Activated CD4-positive, alpha-beta T cell treated with anti-CD3 and anti-CD28 coated beads for 4 hours (primary cell): ENCODE measurements around the gene SEC14L5.
"Not testable (repeated sequence)": the region's sequence is repeated elsewhere in the genome, so short reads cannot be mapped to it uniquely, and the experiment has no call there.

Experiments used
- DNase-seq, 2 donors: peaks; one replicate each; pipeline ENCODE4 v3.0.0-alpha.2; 2020

Gene SEC14L5

DNA sequence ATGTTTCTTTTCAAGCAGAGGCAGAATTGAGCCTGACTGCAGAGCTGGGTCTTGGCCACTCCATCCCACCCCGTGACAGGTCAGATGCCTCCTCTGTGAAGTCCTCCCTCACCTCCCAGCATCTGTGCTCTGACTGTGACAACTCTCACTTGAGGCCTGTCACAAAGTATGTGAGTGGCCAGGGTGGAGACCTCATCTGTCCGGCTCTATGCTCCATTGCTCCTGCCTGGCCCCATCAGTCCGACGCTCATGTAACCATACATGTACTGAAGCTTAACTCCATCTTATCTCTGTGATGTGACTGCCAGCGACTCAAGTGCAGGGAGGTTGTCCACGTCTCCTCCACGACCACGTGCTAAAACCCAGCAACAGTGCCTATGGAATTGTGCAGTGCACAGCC lies 24.7 kb upstream of the SEC14L5 start:
- no peak for DNase-seq

DNA sequence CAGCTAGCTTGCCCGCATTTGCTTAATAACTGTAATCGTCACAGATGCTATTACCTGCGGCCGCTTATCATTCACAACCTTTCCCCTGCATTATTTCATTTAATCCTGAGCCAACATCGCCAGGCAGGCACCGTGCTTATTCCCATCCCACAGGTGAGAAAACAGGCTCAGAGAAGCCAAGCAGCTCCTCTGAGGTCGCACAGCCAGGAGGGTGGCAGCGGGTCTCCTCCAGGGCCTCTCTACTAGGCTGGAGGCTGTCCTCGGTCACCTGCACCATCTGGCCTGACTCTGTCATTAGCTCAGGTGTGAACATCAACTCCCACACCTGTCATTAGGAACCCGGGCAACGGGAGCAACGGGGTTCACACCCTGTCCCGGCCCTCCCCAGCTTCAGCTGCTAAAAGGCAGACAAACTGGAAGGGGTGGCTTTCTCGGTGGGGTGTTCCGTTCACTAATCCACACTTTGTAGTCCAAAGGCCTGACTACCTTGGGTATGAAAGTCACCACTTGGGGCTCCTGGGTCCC lies 24.2 kb upstream of the SEC14L5 start:
- no peak for DNase-seq

DNA sequence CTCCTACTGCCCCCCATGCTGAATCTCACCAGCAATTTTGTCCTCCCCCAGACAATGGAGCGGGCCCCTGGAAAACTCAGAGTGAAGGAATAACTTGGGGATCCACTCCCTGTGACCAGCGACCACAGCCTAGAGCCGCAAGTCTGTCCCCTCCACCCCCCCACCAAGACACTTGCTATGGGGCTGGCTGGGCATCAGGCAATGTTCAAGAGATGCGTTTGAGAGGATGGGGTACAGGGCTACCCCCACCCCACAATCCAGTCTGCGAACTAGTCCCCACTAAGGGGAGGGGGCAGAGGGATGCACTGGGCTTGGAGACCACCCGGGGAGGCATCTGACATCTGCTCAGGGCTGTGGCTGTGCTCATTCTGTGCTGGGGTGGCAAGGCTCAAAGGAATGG lies 23.5 kb upstream of the SEC14L5 start:
- DNase-seq: no peak

DNA sequence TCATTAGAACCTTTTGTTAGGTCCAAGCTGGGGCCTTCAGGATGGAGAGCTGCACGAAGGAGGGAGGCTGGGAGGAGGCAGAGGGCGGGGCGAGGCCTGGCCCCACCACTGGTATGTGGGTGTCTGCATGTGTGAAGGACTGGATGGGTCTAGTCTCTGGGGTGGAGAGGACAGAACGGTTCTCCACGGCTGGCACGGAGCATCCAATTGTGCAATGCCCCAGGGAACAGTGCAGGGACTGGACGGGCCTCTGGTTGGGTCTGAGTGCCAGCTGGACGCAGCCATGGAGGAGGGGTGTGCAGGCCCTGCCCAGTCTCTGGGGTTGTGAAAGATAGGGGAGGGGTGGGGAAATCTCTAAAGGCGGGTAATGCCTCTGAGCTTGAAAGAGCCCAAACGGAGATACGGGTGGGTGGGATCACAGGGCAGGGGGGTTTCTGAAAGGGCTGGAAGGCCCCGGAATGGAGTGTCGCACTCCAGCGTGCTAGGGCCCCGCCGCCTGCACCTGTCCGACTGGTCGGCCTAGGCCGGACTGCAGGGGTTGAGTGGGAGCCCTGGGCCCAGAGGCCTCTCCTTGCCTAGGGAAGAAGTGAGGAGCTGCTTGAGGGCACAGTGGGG lies 22.8 kb upstream of the SEC14L5 start:
- no peak for DNase-seq

DNA sequence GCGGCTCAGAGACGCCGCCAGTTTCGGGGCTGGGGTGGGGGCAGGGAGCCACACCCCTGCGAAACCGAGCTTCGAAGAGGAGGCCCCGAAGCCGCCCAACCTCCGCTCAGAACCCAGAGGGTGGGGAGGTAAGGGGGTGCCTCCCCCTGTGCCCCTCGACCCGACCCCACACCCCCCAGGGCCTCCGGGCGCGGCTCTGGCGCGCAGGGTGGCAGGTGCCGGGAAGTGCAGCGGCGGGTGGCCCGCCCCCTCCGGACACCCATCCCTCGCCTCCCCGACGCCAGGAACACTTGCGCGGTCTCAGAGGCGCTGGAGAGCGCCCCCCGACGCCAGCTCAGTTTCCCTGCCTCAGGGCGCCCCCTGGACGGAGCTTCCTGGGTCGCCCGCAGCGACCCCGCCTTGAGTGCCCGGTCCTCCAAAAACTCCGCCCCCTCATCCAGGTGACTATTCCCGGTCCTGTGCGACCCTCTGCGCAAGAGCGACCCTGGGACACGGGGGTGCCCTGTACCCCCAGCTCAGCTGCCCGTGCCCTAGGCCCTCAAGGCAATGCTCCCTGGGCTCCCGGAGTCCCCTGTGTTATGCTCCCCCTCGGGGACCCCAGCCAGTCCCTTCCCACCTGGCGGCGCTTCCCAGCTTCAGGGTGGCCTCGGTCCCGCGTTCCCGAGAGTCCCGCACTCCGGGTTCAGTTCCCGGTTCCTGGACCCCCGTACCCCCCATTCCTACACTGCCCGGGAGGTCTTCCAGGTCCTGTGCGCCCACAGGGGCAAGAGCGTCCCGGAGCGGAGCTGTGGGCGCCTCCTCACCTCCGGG lies 21.7 kb upstream of the SEC14L5 start:
- DNase-seq: no peak

DNA sequence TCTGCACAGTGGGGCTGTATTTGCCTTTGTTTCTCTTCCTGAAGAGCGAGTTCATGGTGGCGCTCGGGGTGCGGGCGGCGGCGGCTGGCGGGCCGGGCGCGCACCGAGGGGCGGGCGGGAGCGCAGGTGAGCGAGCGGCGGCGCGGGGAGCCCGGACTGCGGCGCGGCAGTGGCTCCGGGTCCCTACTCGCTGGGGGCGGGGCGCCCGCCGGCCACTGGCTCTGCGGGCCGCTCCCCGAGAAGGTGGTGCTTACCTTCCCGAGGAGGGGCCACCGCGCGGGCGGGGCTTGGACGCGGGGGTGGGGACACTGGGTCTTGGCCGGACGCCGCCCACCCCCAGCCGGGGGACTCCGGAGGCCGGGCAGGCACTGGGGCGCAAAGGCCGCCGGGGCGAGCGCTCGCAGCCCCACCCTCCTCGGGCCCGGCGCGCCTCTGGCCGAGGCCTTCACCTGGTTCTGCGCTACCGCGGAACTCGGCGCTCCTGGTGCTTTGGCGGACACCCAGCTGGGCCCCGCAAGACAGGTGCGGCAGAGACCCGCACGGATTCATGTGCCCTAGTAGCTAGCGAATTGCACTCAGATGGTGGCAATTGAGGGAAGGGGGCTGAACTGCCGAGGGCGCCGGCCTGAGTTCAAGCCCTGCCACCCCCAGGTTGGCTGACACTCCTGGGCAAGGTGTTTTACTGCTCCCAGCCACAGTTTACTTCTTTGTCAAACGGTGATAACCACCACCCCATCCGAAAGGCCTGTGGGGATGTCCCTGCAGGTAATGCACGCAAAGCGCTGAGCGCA lies 20.9 kb upstream of the SEC14L5 start, which contains the start of gene PPL:
TSS of gene PPL (minus strand) at position 158 of the 791 bp plus-strand sequence. CDS start at position 55, 103 bp downstream.
- DNase-seq: no peak

DNA sequence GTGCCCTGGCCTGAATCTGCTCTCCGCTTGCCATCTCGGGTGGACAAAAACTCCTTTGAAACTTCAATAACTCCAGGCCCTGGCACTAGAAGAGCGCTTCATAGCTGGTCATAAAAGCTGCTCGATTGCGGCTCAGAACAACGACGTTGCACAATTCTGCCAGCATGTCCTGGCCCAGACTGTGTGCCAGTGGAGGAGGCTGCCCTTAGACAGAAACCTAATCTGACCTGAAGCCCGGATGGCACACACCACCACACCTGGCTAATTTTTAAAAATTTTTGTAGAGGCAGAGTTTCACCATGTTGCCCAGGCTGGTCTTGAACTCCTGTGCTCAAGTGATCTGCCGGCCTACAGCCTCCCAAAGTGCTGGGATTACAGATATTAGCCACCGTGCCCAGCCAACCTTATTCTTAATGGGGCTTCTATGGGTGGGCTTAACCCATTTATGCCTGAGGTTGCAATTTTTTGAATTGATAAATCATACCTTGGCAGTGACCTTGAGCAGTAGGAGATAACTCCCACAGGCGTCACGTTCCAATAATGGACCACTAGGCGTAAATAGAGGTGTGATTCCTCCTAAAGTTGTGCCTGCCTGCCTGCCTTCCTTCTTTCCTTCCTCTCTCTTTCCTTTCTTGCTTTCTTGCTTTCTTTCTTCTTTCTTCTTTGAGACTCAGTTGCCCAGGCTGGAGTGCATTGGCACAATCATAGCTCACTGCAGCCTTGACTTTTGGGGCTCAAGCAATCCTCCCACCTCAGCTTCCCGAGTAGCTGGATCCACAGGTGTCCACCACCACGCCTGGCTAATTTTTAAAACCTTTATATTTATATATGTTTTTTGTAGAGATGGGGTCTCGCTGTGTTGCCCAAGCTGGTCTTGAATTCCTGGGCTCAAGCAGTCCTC lies 20.1 kb upstream of the SEC14L5 start:
- DNase-seq: no peak

DNA sequence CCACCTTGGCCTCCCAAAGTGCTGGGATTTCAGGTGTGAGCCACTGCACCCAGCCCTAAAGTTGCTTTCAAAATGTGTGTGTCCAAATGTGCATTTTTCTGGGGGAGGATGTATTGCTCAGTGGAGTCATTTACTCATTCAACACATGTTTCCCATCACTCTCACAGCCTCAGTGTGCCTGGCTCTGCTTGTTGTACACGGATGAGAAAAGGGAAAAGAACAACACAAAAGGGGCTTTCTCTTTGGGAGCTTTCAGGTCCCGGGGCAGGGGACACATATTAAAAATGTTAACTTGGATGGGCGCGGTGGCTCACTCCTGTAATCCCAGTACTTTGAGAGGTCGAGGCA lies 19.5 kb upstream of the SEC14L5 start:
- DNase-seq: no peak

DNA sequence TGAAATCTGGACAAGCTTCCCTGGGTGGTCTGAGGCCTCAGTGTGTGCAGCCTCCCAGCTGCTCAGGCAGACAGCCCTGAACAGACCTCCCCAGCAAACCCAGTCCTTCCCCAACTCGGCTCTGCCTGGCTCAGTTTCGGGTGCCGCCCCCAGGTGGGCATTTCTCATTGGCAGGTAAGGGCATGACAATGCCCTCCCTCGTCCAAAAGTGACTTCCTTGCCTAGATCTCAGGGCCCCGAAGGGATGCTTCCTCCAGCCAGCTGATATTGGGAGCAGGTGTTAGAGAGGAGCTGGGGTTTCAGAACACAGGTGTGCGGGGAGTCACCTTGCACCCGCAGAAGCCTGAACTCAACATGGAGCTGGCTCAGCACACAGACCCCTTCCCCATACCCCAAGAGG lies 17.4 kb upstream of the SEC14L5 start:
- DNase-seq: no peak

DNA sequence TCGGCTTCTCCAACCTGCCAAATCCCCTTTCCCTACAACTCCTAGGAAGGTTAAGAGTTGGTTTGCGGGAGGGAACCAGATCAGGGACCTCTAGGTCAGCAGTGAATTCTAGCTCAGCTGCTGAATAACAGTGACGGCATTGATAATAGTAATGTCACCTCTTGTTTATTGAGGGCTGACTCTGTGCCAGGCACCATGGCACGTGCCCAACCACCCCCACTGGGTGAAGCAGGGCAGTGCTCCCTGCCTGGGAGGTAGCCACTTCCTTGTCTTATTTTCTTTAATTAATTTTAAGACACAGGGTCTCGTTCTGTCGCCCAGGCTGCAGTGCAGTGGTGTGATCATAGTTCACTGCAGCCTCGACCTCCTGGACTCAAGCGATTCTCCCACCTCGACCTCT lies 15.6 kb upstream of the SEC14L5 start:
- DNase-seq: no peak

DNA sequence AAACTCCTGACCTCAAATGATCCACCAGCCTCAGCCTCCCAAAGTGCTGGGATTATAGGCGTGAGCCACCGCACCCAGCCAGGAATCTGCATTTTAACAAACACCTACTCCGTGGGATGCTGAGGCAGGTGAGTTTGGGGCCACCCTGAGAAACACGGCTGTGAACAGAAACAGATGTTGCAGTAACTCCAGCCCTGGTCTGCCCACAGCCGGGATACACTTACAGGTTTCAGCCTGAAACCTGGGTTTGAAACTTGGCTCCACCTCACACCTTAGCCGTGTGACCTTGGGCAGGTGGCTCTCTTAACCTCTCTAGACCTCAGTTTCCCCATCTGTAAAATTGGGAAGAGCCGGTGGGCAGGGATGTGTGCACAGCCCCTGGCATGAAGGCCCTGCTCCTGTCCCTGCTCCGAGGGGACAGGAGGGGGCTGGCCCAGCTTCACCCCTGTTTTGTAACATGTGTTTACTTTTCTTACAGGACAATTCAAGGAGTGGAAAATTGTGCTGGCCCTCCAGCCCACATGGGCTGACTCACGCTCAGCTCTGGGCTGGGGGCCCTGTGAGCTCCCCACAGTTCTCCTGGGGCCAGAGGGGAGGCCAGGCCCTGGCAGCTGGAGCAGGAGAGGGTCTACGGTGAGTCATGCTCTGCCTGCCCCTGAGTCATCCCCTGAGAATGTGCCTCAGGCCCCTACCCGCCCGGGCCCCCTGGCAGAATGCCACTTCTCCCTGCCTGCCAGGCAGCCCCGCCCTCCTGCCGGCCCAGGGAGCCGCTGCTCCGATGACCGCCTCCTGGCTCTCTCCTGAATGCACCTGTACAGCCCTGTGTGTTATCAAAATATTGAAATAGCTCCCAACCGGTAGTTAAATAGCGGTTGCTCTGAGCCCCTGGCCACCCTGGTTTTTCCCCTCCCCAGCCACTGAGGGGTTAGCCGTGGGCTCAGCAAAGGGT lies 13.5 kb upstream of the SEC14L5 start:
- no peak for DNase-seq

DNA sequence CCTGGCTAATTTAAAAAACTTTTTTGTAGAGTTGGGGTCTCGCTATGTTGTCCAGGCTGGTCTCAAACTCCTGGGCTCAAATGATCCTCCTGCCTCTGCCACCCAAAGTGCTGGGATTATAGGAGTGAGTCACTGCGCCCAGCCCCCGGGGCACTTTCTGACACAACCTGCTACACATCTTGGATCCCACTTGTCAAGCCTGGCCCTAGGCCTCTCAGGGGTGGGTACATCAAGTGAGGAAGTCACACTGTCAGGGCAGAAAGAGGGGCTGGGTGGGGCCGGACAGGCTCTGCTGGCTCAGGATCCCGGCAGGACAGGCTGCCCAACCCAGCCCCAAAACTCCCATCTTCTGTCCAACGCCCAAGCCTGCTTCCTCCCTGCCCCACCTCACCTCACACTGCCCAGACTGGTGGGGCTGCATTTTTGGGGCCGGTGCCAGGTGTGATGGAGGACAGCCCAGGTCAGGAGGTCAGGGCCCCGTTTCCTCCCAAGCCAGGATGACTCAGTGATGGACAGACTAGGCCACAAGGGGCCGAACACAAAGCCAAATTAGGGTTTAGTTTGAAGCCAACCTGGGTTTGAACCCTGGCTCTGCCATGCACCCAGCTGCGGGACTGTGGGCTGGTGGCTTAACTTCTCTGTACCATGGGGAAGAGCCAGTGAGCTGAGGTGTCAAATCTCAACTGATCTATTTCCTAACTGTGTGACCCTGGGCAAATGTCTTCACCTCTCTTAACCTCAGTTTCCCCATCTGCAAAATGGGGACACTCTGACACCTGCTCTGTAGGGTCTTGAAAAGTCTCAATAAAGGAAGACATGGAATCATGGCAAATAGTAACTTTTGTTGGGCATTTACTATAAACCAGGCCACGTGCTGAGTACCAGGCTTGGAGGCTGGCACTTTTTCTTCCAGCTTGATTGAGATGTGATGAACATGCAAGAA lies 12.3 kb upstream of the SEC14L5 start:
- no peak for DNase-seq

DNA sequence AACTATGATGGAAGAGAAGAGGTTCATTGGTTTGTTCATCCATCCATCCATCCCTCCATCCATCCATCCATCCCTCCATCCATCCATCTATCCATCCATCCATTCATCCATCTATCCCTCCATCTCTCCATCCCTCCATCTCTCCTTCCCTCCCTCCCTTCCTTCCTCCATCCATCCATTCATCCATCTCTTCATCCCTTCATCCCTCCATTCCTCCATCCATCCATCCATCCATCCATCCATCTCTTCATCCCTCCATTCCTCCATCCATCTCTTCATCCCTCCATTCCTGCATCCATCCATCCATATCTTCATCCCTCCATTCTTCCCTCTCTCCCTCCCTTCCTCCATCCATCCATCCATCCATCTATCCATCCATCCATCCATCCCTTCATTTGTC lies 11.2 kb upstream of the SEC14L5 start:
- no peak for DNase-seq

DNA sequence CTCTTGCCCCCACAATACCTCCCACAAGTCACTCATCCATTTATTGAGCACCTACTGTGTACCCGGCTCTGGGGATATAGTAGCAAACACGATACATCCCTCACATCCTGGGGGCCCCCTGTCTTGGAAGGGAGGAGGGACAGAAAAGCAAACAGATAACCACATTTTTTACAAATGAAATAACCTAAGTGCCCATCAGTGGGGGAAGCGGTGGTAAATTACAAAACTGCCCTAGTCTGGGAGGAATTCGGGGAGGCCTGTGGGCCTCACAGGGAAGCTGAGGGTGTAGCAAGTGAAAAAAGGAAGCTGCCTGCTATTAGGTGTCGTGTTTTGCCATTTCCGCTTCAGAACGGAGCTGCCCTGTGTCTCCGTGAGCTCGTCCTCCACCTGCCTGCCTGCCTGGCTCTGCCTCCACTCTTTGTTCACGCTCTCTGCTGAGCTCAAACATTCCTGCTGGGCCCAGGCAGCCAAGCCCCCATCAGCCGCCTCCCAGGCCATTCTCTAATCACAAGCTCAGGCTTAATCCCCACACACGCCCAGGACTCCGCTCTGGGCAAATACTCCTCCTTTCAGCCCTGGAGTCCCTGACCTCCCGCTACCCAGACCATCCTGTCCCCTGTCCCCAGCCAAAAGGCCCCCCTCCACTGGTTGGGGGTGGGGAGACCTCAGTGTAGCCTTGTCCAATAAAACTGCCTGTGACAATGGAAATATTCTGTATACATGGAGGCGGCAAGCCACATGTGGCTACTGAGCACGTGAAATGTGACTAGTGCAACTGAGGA lies 10.2 kb upstream of the SEC14L5 start:
- no peak for DNase-seq

DNA sequence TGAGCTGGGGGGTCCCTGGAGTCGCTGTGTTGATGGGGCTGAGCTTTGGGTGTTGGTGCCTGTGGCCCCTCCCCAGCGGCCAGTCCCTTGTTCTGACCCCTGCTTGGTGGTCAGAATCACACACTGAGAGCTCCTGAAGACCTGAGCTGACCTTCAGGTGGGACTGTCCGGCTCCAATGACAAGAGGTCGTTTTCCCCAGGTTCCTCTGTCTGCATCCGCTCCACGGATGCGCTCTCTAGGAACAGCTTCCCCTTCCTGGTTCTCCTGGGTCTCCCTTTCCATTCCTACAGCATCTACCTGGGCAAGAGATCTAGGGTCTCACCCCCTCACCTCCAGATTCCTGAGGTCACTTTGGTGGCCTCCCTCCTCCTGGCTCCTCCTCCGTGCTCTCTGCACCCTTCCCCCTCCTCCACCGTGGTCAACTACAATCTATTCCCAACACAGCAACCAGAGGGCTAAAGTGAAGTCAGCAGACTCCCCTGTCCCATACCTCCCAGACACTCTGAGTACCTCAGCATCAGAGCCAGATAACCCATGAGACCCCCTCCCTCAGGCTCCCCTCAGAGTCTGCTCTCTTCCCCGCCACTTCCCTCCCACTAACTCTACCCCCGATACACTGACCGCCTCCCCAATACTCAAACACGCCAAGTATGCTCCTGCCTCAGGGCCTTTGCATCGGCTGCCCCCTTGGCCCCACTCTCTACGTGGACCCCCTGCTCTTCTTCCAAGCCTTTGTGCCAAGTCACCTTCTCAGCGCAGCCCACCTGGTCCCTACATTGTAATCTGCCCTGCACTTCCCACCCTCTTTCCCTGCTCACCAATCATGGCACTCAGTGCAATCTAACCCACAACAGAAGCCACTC lies 9.0 kb upstream of the SEC14L5 start:
- DNase-seq: no peak

DNA sequence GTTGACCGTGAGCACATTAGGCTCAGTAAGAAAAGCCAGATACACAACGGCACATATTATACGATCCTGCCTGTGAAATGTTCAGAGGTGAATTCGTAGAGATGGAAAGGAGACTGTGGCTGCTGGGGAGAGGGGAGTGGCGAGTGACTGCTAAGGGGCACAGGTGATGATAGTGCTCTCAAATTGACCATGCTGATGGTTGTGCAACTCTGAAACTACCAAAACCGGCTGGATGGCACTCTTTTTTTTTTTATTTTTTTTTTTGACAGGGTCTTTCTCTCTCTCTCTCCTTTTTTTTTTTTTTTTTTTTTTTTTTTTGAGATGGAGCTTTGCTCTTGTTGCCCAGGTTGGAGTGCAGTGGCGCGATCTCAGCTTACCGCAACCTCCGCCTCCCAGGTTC lies 8.1 kb upstream of the SEC14L5 start:
- DNase-seq: no peak

DNA sequence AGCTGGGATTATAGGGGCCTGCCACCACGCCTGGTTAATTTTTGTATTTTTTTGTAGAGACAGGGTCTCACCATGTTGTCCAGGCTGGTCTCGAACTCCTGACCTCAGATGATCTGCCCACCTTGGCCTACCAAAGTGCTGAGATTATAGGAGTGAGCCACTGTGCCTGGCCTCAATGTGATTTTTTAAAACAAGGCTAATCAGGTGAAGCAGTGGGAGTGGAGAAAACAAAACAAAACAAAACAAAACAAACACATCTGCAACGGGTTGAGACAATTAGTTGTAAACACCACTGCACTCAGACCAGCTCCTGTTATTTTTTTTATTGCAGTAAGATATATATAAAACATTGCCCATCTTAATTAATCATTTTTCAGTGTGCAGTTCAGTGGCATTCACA lies 6.5 kb upstream of the SEC14L5 start:
- DNase-seq: not testable (repeated sequence)

DNA sequence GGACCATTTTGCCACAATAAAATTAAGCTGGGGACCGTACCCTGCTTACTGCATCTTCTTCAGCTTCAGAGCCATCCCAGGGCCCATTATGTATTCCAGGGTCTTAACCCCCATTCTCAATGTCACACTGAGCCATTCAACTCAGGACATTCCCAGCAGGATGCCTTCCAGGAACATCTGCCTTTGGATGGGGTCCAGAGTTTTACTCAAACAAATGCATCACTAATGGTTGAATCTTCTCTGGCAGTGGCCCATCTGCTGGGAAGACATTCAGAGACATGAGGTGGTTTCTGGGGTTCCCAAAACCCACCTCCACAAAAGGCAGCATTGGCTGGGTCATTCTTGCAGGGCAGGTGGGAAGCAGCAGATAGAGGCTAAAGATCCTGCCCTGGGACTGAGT lies 3.4 kb upstream of the SEC14L5 start:
- no peak for DNase-seq

DNA sequence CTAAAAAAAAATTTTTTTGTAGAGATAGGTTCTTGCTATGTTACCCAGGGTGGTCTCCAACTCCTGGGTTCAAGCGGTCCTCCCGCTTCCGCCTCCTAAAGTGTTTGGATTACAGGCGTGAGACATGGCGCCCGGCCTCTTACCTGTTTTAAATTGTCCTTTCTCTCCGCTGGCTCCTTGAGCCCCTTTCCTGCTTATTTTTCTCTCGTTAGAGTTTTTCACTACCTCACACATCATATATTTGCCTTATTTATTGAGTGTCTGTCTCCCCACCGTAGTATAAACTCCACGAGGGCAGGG lies 760 bp upstream of the SEC14L5 start:
- DNase-seq: no peak
